ENCODE results near the gene ANKUB1.
"Not testable (repeated sequence)": the region's sequence is repeated elsewhere in the genome, so short reads cannot be mapped to it uniquely, and the experiment has no call there.

ANKUB1 gene, protein sequence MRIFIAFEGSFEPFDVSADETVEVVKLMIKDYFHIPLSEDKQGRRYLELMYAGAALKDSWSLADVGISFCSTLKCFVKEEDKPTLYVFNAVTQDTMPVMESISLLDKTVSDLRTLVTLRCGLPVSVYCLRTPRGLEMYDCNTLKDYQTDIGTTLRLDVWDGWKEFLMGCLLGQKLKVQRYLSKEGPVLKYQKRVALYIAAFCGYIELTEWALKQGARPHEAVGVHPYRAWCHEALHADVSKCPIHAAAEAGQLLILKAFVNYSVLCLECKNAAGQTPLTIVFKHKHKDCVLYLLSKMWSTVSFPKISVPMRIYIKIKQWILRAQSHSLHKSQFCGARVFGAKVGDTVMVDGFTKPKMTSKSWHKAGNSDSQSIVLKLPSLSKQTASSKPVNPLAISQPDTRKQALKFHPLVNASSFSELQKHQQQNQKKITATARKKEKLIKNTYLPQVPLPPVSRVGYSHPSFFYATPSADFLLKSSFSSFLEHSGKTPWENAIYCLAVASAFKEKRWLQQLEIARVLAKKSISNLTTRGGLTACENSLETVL

GRCh38 chr3:149792452-149793270, at the start of gene ANKUB1:
ANKUB1 (minus strand) TSS chr3:149792554; CDS start chr3:149792366, 188 bp downstream.
- Mint-ChIP-seq H3K4me3 (no peak within 1 kb of the TSS), H3K27ac (no peak within 1 kb of the TSS), H3K27me3 (peaks cover 25% of the 10 kb centered on the region), H3K4me1 (no peaks in the 10 kb centered on the region), H3K9me3 (no peaks in the 10 kb centered on the region)
- ATAC-seq (no peak), DNase-seq (no peak)

DNA sequence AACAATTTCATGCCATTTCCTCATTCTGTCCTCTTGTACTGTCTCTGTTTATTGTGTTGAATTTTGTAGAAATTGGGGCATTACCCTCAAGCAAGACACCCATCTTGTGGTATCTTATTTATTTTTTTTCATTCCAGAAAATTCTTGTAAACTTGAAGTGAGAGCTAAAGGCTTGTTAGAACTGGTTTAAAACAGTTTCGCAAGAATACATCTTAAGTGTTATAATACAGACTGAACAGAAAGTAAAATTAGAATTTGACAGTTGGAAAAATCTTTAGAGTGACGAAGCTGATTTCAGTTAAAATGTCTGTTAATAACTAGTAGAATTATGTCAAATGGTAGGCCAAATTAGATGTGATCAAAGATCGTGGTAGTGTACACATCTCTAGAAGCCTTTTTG, 47.5 kb upstream of the ANKUB1 start:
- Mint-ChIP-seq H3K4me3 (no peak overlapping the region), H3K9me3 (peaks cover 19 to 22% of the 10 kb centered on the region in 2 donors), H3K4me1 (peaks cover 25% of the 10 kb centered on the region), H3K27ac (no peak overlapping the region), H3K27me3 (no peaks in the 10 kb centered on the region)
- no peak for DNase-seq
- no peak for ATAC-seq

GRCh38 chr3:149839469-149839868, 47.1 kb upstream of the ANKUB1 start:
- not testable (repeated sequence) for H3K27ac Mint-ChIP-seq, H3K27me3 Mint-ChIP-seq, DNase-seq, ATAC-seq, H3K4me3 Mint-ChIP-seq
- H3K9me3 Mint-ChIP-seq: peaks cover 23 to 26% of the 10 kb centered on the region in 2 donors
- peaks cover 25% of the 10 kb centered on the region for H3K4me1 Mint-ChIP-seq

- DNase-seq, ATAC-seq, H3K4me3 Mint-ChIP-seq, H3K27me3 Mint-ChIP-seq, H3K27ac Mint-ChIP-seq: not testable (repeated sequence)
- Mint-ChIP-seq H3K4me1 (peaks cover 25% of the 10 kb centered on the region), H3K9me3 (peaks cover 25 to 31% of the 10 kb centered on the region in 2 donors)
Measured at GRCh38 chr3:149838491-149838890, 46.1 kb upstream of the ANKUB1 start.

GRCh38 chr3:149833241-149833640, 40.9 kb upstream of the ANKUB1 start:
- Mint-ChIP-seq H3K4me1 (no peaks in the 10 kb centered on the region), H3K4me3 (no peak overlapping the region), H3K27ac (no peak overlapping the region), H3K9me3 (peaks cover 50% of the 10 kb centered on the region in 2 donors), H3K27me3 (no peaks in the 10 kb centered on the region)
- ATAC-seq (no peak), DNase-seq (no peak)

- Mint-ChIP-seq H3K9me3 (peaks cover 39% of the 10 kb centered on the region in 2 donors), H3K27me3 (no peaks in the 10 kb centered on the region), H3K27ac (no peak overlapping the region), H3K4me1 (no peaks in the 10 kb centered on the region), H3K4me3 (no peak overlapping the region)
- DNase-seq (no peak), ATAC-seq (no peak)
Measured at GRCh38 chr3:149832086-149832485, 39.7 kb upstream of the ANKUB1 start.

GRCh38 chr3:149831321-149831720, 39.0 kb upstream of the ANKUB1 start:
- no peak overlapping the region for H3K4me3 Mint-ChIP-seq
- H3K27ac Mint-ChIP-seq: no peak overlapping the region
- DNase-seq (no peak), ATAC-seq (no peak)
- peaks cover under 1% of the 10 kb centered on the region for H3K4me1 Mint-ChIP-seq
- H3K9me3 Mint-ChIP-seq: peaks cover 39% of the 10 kb centered on the region in 2 donors
- H3K27me3 Mint-ChIP-seq: no peaks in the 10 kb centered on the region

GRCh38 chr3:149830902-149831301, 38.5 kb upstream of the ANKUB1 start:
- no peaks in the 10 kb centered on the region for H3K27me3 Mint-ChIP-seq

DNA sequence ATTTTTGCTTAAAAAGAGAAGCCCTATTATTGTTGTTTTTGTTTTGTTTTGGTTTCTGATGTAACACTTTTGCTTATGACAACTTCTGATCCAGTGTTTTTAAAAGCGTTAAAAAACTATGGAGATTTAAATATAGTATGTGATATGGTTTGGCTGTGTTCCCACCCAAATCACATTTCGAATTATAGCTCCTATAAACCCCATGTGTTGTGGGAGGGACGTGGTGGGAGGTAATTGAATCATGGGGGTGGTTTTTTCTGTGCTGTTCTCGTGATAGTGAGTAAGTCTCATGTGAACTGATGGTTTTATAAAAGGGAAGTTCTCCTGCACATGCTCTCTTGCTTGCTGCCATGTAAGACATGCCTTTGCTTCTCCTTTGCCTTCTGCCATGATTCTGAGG, 37.3 kb upstream of the ANKUB1 start:
- H3K9me3 Mint-ChIP-seq: peaks cover 27 to 28% of the 10 kb centered on the region in 2 donors
- H3K4me1 Mint-ChIP-seq, DNase-seq, H3K27me3 Mint-ChIP-seq, ATAC-seq, H3K4me3 Mint-ChIP-seq, H3K27ac Mint-ChIP-seq: not testable (repeated sequence)

More at GRCh38 chr3:149830902-149831301, 38.5 kb upstream of the ANKUB1 start:
- peaks cover 5% of the 10 kb centered on the region for H3K4me1 Mint-ChIP-seq
- ATAC-seq (no peak), DNase-seq (no peak)
- peaks cover 39% of the 10 kb centered on the region in 2 donors for H3K9me3 Mint-ChIP-seq
- no peak overlapping the region for H3K27ac Mint-ChIP-seq
- no peak overlapping the region for H3K4me3 Mint-ChIP-seq

DNA sequence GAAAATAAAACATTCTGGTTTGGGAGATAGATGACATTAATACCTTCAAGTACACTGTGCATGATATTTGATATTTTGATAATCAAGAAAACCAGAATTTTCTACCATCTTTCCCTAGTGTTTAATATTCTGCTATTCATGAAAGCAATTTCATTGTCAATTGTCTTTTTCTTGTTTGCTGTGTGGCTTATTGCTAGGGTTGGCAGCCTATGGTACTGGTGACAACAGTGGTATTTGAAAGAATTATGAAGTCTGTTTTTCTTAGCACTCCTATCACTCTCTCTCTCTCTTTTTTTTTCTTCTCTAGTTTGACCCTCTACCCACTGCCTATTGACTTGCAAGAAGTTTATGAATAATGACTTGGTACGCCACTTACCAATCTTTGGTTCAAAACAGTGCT, 36.0 kb upstream of the ANKUB1 start:
- Mint-ChIP-seq H3K27me3 (no peaks in the 10 kb centered on the region), H3K4me1 (peaks cover 12% of the 10 kb centered on the region), H3K4me3 (no peak overlapping the region), H3K9me3 (peaks cover 25 to 27% of the 10 kb centered on the region in 2 donors), H3K27ac (no peak overlapping the region)
- ATAC-seq (no peak), DNase-seq (no peak)

DNA sequence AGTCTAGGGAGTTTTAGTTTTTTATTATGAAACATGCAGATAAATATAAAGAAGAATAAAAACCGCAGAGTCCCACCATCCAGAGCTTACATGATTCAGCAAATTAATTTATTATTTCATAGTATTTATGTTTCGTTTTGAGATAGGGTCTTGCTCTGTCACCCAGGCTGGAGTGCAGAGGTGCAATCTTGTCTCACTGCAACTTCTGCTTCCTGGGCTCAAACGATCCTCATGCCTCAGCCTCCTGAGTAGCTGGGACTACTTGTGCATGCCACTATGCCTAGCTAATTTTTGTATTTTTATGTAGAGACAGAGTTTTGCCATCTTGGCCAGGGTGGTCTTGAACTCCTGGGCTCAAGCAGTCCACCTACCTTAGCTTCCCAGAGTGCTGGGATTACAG, 34.3 kb upstream of the ANKUB1 start:
- Mint-ChIP-seq H3K27me3 (no peaks in the 10 kb centered on the region), H3K27ac (no peak overlapping the region), H3K4me1 (peaks cover 20% of the 10 kb centered on the region), H3K9me3 (peaks cover 15 to 21% of the 10 kb centered on the region in 2 donors), H3K4me3 (no peak overlapping the region)
- DNase-seq (no peak), ATAC-seq (no peak)

- peaks cover 54% of the 10 kb centered on the region for H3K4me1 Mint-ChIP-seq
- H3K27ac Mint-ChIP-seq: no peak overlapping the region
- ATAC-seq (no peak), DNase-seq (no peak)
- no peaks in the 10 kb centered on the region for H3K27me3 Mint-ChIP-seq
- no peak overlapping the region for H3K4me3 Mint-ChIP-seq
- H3K9me3 Mint-ChIP-seq: peaks cover 0 to 7% of the 10 kb centered on the region in 2 donors
Measured at GRCh38 chr3:149820183-149820582, 27.8 kb upstream of the ANKUB1 start.

DNA sequence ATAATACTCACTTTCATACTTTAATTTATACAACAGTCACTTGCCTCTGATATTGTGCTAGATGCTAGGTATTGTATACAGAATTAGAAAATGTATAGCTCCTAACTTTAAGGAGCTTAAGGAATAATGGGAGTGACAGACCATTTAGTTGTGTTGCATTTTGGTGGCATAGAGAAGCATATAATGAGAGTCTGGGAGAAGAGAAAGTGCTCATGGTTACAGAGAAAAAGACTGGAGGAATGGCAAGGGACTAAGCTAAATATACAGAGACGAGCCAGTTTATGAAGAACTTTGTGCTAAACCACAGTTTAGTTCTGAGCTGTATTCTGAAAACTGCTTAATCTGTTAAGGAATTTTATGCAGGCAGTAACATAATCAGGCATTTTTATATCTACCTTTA, 27.1 kb upstream of the ANKUB1 start:
- H3K4me1 Mint-ChIP-seq: peaks cover 62% of the 10 kb centered on the region
- ATAC-seq (no peak), DNase-seq (no peak)
- no peak overlapping the region for H3K27ac Mint-ChIP-seq
- no peaks in the 10 kb centered on the region for H3K27me3 Mint-ChIP-seq
- peaks cover 0 to 6% of the 10 kb centered on the region in 2 donors for H3K9me3 Mint-ChIP-seq
- H3K4me3 Mint-ChIP-seq: no peak overlapping the region

DNA sequence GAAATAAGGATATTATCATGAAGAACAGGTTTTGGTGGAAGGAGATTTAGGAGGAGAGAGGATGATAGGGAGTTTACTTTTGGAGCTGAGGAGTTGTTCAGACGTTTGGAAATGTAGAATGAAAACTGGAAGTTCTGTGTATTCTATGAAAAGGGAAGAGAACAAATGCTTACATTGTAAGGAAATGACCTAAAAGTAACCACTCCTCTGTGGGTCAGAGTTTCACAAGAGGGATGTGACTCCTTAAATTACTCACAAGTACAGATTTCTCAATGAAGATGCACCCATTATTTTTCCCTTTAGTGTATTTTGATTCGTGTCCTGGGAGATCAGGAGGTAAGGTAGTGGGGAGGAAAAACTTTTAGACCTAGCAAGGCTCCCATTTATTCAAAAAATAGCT, 24.6 kb upstream of the ANKUB1 start:
- DNase-seq (no peak), ATAC-seq (no peak)
- H3K27ac Mint-ChIP-seq: peak overlapping the region in 1 of 2 donors; percentile 10
- peak overlapping the region; percentile 2 to 48 for H3K4me3 Mint-ChIP-seq
- no peaks in the 10 kb centered on the region for H3K27me3 Mint-ChIP-seq
- H3K4me1 Mint-ChIP-seq: peaks cover 63% of the 10 kb centered on the region
- H3K9me3 Mint-ChIP-seq: no peaks in the 10 kb centered on the region

- DNase-seq: no peak
- no peak for ATAC-seq
- H3K27me3 Mint-ChIP-seq: no peaks in the 10 kb centered on the region
- H3K27ac Mint-ChIP-seq: no peak overlapping the region
- no peak overlapping the region for H3K4me3 Mint-ChIP-seq
- H3K4me1 Mint-ChIP-seq: peaks cover 62% of the 10 kb centered on the region
- no peaks in the 10 kb centered on the region for H3K9me3 Mint-ChIP-seq
Measured at GRCh38 chr3:149816311-149816710, 24.0 kb upstream of the ANKUB1 start.

- Mint-ChIP-seq H3K9me3 (no peaks in the 10 kb centered on the region), H3K4me3 (peak overlapping the region in 1 of 2 donors; percentile 29), H3K27me3 (no peaks in the 10 kb centered on the region), H3K4me1 (peaks cover 62% of the 10 kb centered on the region), H3K27ac (no peak overlapping the region)
- ATAC-seq (no peak), DNase-seq (no peak)
Measured at GRCh38 chr3:149815728-149816127, 23.4 kb upstream of the ANKUB1 start.

Data from stimulated activated naive CD8-positive, alpha-beta T cell treated with anti-CD3 and anti-CD28 coated beads, Interleukin-15, amount 100 ng/mL, for 72 hours (primary cell).